HepG2 (cell line): Measurements from ENCODE around the gene CDKN3. TPM values are rescaled to one million over a fixed set of nuclear protein-coding genes. Genes with fewer than 3 reads are reported as not detected.

Experiments
- FOXK1 ChIP-seq: sonication (generic); formaldehyde crosslinking; IDR thresholded peaks from 2 replicates; pipeline ENCODE4 v1.4.0; 2020; ENCODE audit warnings: low read depth, missing genetic modification reagents, borderline replicate concordance
- KDM6A ChIP-seq: IDR thresholded peaks from 2 replicates; pipeline ENCODE4 v1.6.1; 2016; ENCODE audit warnings: low read depth
- MAF1 ChIP-seq: sonication (generic); formaldehyde crosslinking; IDR thresholded peaks from 2 replicates; pipeline ENCODE4 v1.5.0; 2020; ENCODE audit warnings: missing genetic modification reagents, borderline replicate concordance
- MED1 ChIP-seq: sonication (generic); formaldehyde crosslinking; IDR thresholded peaks from 2 replicates; pipeline ENCODE4 v1.4.0; 2020; ENCODE audit warnings: missing genetic modification reagents
- NCOA2 ChIP-seq: sonication (generic); formaldehyde crosslinking; IDR thresholded peaks from 2 replicates; pipeline ENCODE4 v1.8.0; 2022; ENCODE audit warnings: inconsistent platforms
- NFE2 ChIP-seq: sonication (generic); formaldehyde crosslinking; IDR thresholded peaks from 2 replicates; pipeline ENCODE4 v1.4.0; 2020; ENCODE audit warnings: missing genetic modification reagents
- RARA ChIP-seq: IDR thresholded peaks from 2 replicates; pipeline ENCODE4 v1.6.1; 2016; ENCODE audit warnings: missing genetic modification reagents, missing compliant biosample characterization
- RBFOX2 ChIP-seq: fragments of 200-400 bp; formaldehyde crosslinking; IDR thresholded peaks from 2 replicates; pipeline ENCODE4 v1.6.1; 2017; ENCODE audit warnings: low read depth, mild to moderate bottlenecking, low read length
- SALL1 ChIP-seq: sonication (generic); formaldehyde crosslinking; IDR thresholded peaks from 2 replicates; pipeline ENCODE4 v1.8.0; 2022; ENCODE audit warnings: mild to moderate bottlenecking, missing genetic modification reagents
- SRY ChIP-seq: sonication (generic); formaldehyde crosslinking; IDR thresholded peaks from 2 replicates; pipeline ENCODE4 v1.8.0; 2022; ENCODE audit warnings: mild to moderate bottlenecking, missing genetic modification reagents
- SUZ12 ChIP-seq: fragments of 150-350 bp; IDR thresholded peaks from 2 replicates; pipeline ENCODE4 v1.6.1; 2014; ENCODE audit warnings: low read depth, low read length
- SYNCRIP ChIP-seq: fragments of 200-400 bp; formaldehyde crosslinking; IDR thresholded peaks from 2 replicates; pipeline ENCODE4 v1.6.1; 2018; ENCODE audit warnings: mild to moderate bottlenecking, low read depth, low read length; ENCODE audit not compliant: insufficient read depth
- ZBTB20 ChIP-seq: sonication (generic); formaldehyde crosslinking; IDR thresholded peaks from 2 replicates; pipeline ENCODE4 v1.8.1; 2023; ENCODE audit warnings: missing genetic modification reagents, low read depth, mild to moderate bottlenecking, borderline replicate concordance
- ZNF136 ChIP-seq: sonication (generic); formaldehyde crosslinking; IDR thresholded peaks from 2 replicates; pipeline ENCODE4 v1.8.1; 2022; ENCODE audit warnings: low read depth, mild to moderate bottlenecking, moderate library complexity, missing genetic modification reagents
- ZNF629 ChIP-seq: sonication (generic); formaldehyde crosslinking; conservative IDR thresholded peaks from 2 replicates; pipeline ENCODE4 v1.5.0; 2020; ENCODE audit warnings: missing genetic modification reagents
- polyA plus RNA-seq, 8 experiments: library from polyadenylated mRNA; depleted of rRNA in 3 of 8; stranded (reverse) in 7 of 8; unstranded in 1 of 8; fragments of >200 nt; fragmentation: Illumina TruSeq in 4 of 8; extraction: Trizol in 4 of 8; gene quantifications; 2 replicates each; pipeline versions ENCODE4 v1.2.1 to v1.2.3, GENCODE V29; 2011 to 2016; ENCODE audit warnings: low read depth in 4 of 8, missing spikeins in 1 of 8, mixed read lengths in 1 of 8; ENCODE audit not compliant: insufficient read depth in 1 of 8
- total RNA-seq, 5 experiments: library from RNA; depleted of rRNA; stranded (reverse); fragments of >200 nt; fragmentation: Illumina TruSeq; extraction: Trizol; gene quantifications; 2 replicates each; pipeline ENCODE4 v1.2.3, GENCODE V29; 2016; ENCODE audit warnings: low read depth in 1 of 5
- TF ChIP-seq, protein P1 (sequence below): sonication (generic); formaldehyde crosslinking; IDR thresholded peaks from 2 replicates; pipeline ENCODE4 v1.4.0; 2020; ENCODE audit warnings: missing genetic modification reagents, borderline replicate concordance
- TF ChIP-seq, protein P2 (sequence below): sonication (generic); formaldehyde crosslinking; IDR thresholded peaks from 2 replicates; pipeline ENCODE4 v1.9.0; 2021; ENCODE audit warnings: mild to moderate bottlenecking, missing genetic modification reagents
- TF ChIP-seq, protein P3 (sequence below): sonication (generic); formaldehyde crosslinking; IDR thresholded peaks from 2 replicates; pipeline ENCODE4 v1.5.0; 2020; ENCODE audit warnings: mild to moderate bottlenecking, missing genetic modification reagents

The CDKN3 gene
- total and polyA plus RNA-seq, 2 of the 13 experiments (the other 11 are each of a cell fraction or from before 2014, with no cell fraction given) = 63.0 to 88.9 TPM

DNA sequence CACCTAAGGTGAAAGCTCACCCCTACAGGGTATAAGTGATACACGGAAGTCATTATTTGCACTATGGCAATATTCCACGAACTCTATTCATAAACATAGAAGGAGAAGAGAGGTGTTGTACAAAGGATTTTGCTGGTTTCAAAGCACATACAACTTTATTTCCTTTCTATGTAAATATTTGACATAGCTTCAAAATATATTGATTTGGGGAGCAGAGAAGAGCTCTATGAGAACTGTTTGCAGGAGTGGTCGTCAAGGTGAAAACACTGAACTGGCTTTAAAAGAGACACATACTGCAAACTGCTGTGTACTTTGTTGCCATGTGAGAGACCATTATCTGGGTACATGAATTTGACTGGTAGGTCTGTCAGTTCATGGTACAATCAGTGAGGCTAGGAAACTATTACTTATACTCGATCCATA lies 27.7 kb downstream of the CDKN3 start (continued):
- no peak for TF ChIP-seq SUZ12
- TF ChIP-seq SALL1 (CRISPR knock-in tag) = peak; percentile 84; the same call in 1 of the 2 replicates
- peak; percentile 76; the same call in 1 of the 2 replicates for TF ChIP-seq NCOA2
- TF ChIP-seq SYNCRIP = no peak
- TF ChIP-seq KDM6A = peak; percentile 33; the same call in 1 of the 2 replicates
- TF ChIP-seq, protein P1, sequence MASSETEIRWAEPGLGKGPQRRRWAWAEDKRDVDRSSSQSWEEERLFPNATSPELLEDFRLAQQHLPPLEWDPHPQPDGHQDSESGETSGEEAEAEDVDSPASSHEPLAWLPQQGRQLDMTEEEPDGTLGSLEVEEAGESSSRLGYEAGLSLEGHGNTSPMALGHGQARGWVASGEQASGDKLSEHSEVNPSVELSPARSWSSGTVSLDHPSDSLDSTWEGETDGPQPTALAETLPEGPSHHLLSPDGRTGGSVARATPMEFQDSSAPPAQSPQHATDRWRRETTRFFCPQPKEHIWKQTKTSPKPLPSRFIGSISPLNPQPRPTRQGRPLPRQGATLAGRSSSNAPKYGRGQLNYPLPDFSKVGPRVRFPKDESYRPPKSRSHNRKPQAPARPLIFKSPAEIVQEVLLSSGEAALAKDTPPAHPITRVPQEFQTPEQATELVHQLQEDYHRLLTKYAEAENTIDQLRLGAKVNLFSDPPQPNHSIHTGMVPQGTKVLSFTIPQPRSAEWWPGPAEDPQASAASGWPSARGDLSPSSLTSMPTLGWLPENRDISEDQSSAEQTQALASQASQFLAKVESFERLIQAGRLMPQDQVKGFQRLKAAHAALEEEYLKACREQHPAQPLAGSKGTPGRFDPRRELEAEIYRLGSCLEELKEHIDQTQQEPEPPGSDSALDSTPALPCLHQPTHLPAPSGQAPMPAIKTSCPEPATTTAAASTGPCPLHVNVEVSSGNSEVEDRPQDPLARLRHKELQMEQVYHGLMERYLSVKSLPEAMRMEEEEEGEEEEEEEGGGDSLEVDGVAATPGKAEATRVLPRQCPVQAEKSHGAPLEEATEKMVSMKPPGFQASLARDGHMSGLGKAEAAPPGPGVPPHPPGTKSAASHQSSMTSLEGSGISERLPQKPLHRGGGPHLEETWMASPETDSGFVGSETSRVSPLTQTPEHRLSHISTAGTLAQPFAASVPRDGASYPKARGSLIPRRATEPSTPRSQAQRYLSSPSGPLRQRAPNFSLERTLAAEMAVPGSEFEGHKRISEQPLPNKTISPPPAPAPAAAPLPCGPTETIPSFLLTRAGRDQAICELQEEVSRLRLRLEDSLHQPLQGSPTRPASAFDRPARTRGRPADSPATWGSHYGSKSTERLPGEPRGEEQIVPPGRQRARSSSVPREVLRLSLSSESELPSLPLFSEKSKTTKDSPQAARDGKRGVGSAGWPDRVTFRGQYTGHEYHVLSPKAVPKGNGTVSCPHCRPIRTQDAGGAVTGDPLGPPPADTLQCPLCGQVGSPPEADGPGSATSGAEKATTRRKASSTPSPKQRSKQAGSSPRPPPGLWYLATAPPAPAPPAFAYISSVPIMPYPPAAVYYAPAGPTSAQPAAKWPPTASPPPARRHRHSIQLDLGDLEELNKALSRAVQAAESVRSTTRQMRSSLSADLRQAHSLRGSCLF (CRISPR knock-in tag) = no peak
- TF ChIP-seq RBFOX2 = no peak
- TF ChIP-seq, protein P2, sequence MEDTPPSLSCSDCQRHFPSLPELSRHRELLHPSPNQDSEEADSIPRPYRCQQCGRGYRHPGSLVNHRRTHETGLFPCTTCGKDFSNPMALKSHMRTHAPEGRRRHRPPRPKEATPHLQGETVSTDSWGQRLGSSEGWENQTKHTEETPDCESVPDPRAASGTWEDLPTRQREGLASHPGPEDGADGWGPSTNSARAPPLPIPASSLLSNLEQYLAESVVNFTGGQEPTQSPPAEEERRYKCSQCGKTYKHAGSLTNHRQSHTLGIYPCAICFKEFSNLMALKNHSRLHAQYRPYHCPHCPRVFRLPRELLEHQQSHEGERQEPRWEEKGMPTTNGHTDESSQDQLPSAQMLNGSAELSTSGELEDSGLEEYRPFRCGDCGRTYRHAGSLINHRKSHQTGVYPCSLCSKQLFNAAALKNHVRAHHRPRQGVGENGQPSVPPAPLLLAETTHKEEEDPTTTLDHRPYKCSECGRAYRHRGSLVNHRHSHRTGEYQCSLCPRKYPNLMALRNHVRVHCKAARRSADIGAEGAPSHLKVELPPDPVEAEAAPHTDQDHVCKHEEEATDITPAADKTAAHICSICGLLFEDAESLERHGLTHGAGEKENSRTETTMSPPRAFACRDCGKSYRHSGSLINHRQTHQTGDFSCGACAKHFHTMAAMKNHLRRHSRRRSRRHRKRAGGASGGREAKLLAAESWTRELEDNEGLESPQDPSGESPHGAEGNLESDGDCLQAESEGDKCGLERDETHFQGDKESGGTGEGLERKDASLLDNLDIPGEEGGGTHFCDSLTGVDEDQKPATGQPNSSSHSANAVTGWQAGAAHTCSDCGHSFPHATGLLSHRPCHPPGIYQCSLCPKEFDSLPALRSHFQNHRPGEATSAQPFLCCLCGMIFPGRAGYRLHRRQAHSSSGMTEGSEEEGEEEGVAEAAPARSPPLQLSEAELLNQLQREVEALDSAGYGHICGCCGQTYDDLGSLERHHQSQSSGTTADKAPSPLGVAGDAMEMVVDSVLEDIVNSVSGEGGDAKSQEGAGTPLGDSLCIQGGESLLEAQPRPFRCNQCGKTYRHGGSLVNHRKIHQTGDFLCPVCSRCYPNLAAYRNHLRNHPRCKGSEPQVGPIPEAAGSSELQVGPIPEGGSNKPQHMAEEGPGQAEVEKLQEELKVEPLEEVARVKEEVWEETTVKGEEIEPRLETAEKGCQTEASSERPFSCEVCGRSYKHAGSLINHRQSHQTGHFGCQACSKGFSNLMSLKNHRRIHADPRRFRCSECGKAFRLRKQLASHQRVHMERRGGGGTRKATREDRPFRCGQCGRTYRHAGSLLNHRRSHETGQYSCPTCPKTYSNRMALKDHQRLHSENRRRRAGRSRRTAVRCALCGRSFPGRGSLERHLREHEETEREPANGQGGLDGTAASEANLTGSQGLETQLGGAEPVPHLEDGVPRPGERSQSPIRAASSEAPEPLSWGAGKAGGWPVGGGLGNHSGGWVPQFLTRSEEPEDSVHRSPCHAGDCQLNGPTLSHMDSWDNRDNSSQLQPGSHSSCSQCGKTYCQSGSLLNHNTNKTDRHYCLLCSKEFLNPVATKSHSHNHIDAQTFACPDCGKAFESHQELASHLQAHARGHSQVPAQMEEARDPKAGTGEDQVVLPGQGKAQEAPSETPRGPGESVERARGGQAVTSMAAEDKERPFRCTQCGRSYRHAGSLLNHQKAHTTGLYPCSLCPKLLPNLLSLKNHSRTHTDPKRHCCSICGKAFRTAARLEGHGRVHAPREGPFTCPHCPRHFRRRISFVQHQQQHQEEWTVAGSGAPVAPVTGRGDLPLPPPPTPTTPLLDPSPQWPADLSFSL (CRISPR knock-in tag) = no peak
- no peak for TF ChIP-seq ZNF136 (CRISPR knock-in tag)
- no peak for TF ChIP-seq SRY (CRISPR knock-in tag)
- TF ChIP-seq NFE2 (CRISPR knock-in tag) = no peak
- peak; percentile 40; the same call in 1 of the 2 replicates for TF ChIP-seq ZNF629 (CRISPR knock-in tag)
- TF ChIP-seq MAF1 (CRISPR knock-in tag) = no peak
- peak; percentile 89 for TF ChIP-seq MED1 (CRISPR knock-in tag)
- TF ChIP-seq, protein P3, sequence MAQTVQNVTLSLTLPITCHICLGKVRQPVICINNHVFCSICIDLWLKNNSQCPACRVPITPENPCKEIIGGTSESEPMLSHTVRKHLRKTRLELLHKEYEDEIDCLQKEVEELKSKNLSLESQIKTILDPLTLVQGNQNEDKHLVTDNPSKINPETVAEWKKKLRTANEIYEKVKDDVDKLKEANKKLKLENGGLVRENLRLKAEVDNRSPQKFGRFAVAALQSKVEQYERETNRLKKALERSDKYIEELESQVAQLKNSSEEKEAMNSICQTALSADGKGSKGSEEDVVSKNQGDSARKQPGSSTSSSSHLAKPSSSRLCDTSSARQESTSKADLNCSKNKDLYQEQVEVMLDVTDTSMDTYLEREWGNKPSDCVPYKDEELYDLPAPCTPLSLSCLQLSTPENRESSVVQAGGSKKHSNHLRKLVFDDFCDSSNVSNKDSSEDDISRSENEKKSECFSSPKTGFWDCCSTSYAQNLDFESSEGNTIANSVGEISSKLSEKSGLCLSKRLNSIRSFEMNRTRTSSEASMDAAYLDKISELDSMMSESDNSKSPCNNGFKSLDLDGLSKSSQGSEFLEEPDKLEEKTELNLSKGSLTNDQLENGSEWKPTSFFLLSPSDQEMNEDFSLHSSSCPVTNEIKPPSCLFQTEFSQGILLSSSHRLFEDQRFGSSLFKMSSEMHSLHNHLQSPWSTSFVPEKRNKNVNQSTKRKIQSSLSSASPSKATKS (CRISPR knock-in tag) = no peak
- peak; percentile 45; the same call in 1 of the 2 replicates for TF ChIP-seq ZBTB20 (CRISPR knock-in tag)
- peak; percentile 76; the same call in 1 of the 2 replicates for TF ChIP-seq FOXK1 (CRISPR knock-in tag)
- TF ChIP-seq RARA (CRISPR knock-in tag) = peak; percentile 83
